ENCODE data around the gene CMTM1.
"Not testable (repeated sequence)": the region's sequence is repeated elsewhere in the genome, so short reads cannot be mapped to it uniquely, and the experiment has no call there.

Gene CMTM1

GRCh38 chr16:66562986-66563385 lies 3.3 kb upstream of the CMTM1 start:
- TF ChIP-seq CTCF (IDR thresholded peaks at IDR 0.05; ENCODE audit: low read depth, low read length, poor library complexity, severe bottlenecking) (no peak), EZH2phosphoT487 (IDR thresholded peaks at IDR 0.05; ENCODE audit: borderline replicate concordance, low read length) (no peak)
- H3K36me3 ChIP-seq (ENCODE audit: control insufficient read depth, low read length) = peaks cover 68% of the 10 kb centered on the region

GRCh38 chr16:66563574-66564334 lies 2.5 kb upstream of the CMTM1 start:
- H3K27ac ChIP-seq (ENCODE audit: low read depth, low read length) = no peak overlapping the region
- H4K20me1 ChIP-seq (ENCODE audit: control insufficient read depth, insufficient read depth, low read depth, low read length) = no peaks in the 10 kb centered on the region
- no peaks in the 10 kb centered on the region for H3K4me1 ChIP-seq (ENCODE audit: control insufficient read depth, low read length)
- H3K4me3 ChIP-seq (ENCODE audit: low read length) = no peak overlapping the region
- no peaks in the 10 kb centered on the region for H3K9me2 ChIP-seq (replicated peaks; ENCODE audit: control insufficient read depth, low read length)
- no peak overlapping the region for H3K4me2 ChIP-seq (ENCODE audit: low read length)
- no peaks in the 10 kb centered on the region; the same call in 1 of the 2 replicates for H3K79me2 ChIP-seq (ENCODE audit: control insufficient read depth, low read length)
- no peaks in the 10 kb centered on the region for H3K27me3 ChIP-seq (ENCODE audit: control insufficient read depth, low read length)
- H3K36me3 ChIP-seq (ENCODE audit: control insufficient read depth, low read length) = peaks cover 62% of the 10 kb centered on the region
- TF ChIP-seq EZH2phosphoT487 (IDR thresholded peaks at IDR 0.05; ENCODE audit: borderline replicate concordance, low read length) (no peak), CTCF (IDR thresholded peaks at IDR 0.05; ENCODE audit: low read depth, low read length, poor library complexity, severe bottlenecking) (no peak)
- H3F3A ChIP-seq (ENCODE audit: control insufficient read depth, insufficient read depth) = peaks cover 6% of the 10 kb centered on the region; the same call in 1 of the 2 replicates
- H3K9me3 ChIP-seq (ENCODE audit: control insufficient read depth, insufficient read depth, low read length) = no peaks in the 10 kb centered on the region

More at GRCh38 chr16:66562986-66563385, 3.3 kb upstream of the CMTM1 start:
- Histone ChIP-seq H3K4me3 (ENCODE audit: low read length) (no peak overlapping the region), H3K79me2 (ENCODE audit: control insufficient read depth, low read length) (peaks cover 4% of the 10 kb centered on the region), H3K27me3 (ENCODE audit: control insufficient read depth, low read length) (no peaks in the 10 kb centered on the region), H3F3A (ENCODE audit: control insufficient read depth, insufficient read depth) (peaks cover 6% of the 10 kb centered on the region; the same call in 1 of the 2 replicates), H3K9me2 (replicated peaks; ENCODE audit: control insufficient read depth, low read length) (no peaks in the 10 kb centered on the region), H4K20me1 (ENCODE audit: control insufficient read depth, insufficient read depth, low read depth, low read length) (no peaks in the 10 kb centered on the region), H3K9me3 (ENCODE audit: control insufficient read depth, insufficient read depth, low read length) (no peaks in the 10 kb centered on the region), H3K4me2 (ENCODE audit: low read length) (no peak overlapping the region), H3K4me1 (ENCODE audit: control insufficient read depth, low read length) (no peaks in the 10 kb centered on the region), H3K27ac (ENCODE audit: low read depth, low read length) (no peak overlapping the region)

GRCh38 chr16:66567270-66567669 lies 1.0 kb downstream of the CMTM1 start:
- peaks cover 35% of the 10 kb centered on the region for H3K36me3 ChIP-seq (ENCODE audit: control insufficient read depth, low read length)
- H3K79me2 ChIP-seq (ENCODE audit: control insufficient read depth, low read length); H3K27me3 ChIP-seq (ENCODE audit: control insufficient read depth, low read length); H3K4me3 ChIP-seq (ENCODE audit: low read length); H3K4me2 ChIP-seq (ENCODE audit: low read length); H3K4me1 ChIP-seq (ENCODE audit: control insufficient read depth, low read length); H3K9me3 ChIP-seq (ENCODE audit: control insufficient read depth, insufficient read depth, low read length); H3K9me2 ChIP-seq (replicated peaks; ENCODE audit: control insufficient read depth, low read length); H3K27ac ChIP-seq (ENCODE audit: low read depth, low read length); H4K20me1 ChIP-seq (ENCODE audit: control insufficient read depth, insufficient read depth, low read depth, low read length): not testable (repeated sequence)
- H3F3A ChIP-seq (ENCODE audit: control insufficient read depth, insufficient read depth) = peaks cover 12% of the 10 kb centered on the region; the same call in 1 of the 2 replicates

GRCh38 chr16:66568355-66568754 lies 2.1 kb downstream of the CMTM1 start:
- Histone ChIP-seq H3K27ac (ENCODE audit: low read depth, low read length) (no peak overlapping the region), H3K4me3 (ENCODE audit: low read length) (no peak overlapping the region), H3K4me2 (ENCODE audit: low read length) (no peak overlapping the region), H3F3A (ENCODE audit: control insufficient read depth, insufficient read depth) (peaks cover 12% of the 10 kb centered on the region; the same call in 1 of the 2 replicates), H3K27me3 (ENCODE audit: control insufficient read depth, low read length) (no peaks in the 10 kb centered on the region), H3K9me2 (replicated peaks; ENCODE audit: control insufficient read depth, low read length) (no peaks in the 10 kb centered on the region), H3K36me3 (ENCODE audit: control insufficient read depth, low read length) (peaks cover 30% of the 10 kb centered on the region), H3K4me1 (ENCODE audit: control insufficient read depth, low read length) (no peaks in the 10 kb centered on the region), H3K79me2 (ENCODE audit: control insufficient read depth, low read length) (no peaks in the 10 kb centered on the region), H3K9me3 (ENCODE audit: control insufficient read depth, insufficient read depth, low read length) (no peaks in the 10 kb centered on the region), H4K20me1 (ENCODE audit: control insufficient read depth, insufficient read depth, low read depth, low read length) (no peaks in the 10 kb centered on the region)
- TF ChIP-seq CTCF (IDR thresholded peaks at IDR 0.05; ENCODE audit: low read depth, low read length, poor library complexity, severe bottlenecking) = no peak
- no peak for TF ChIP-seq EZH2phosphoT487 (IDR thresholded peaks at IDR 0.05; ENCODE audit: borderline replicate concordance, low read length)
